ENCODE results near the gene LRRC26.

The LRRC26 gene

GRCh38 chr9:137168904-137169856 lies 671 bp downstream of the LRRC26 start:
- FAIRE-seq (no peak), DNase-seq (ENCODE audit: insufficient read length, low spot score) (peak; percentile 60)

- FAIRE-seq (no peak), DNase-seq (ENCODE audit: insufficient read length, low spot score) (no peak)
Observed at GRCh38 chr9:137168573-137168903, 1.3 kb downstream of the LRRC26 start.

- FAIRE-seq = no peak
- peak; percentile 46 for DNase-seq (ENCODE audit: insufficient read length, low spot score)
Observed at GRCh38 chr9:137167747-137168572, 1.9 kb downstream of the LRRC26 start.

- DNase-seq (ENCODE audit: insufficient read length, low spot score) (no peak), FAIRE-seq (no peak)
Observed at GRCh38 chr9:137167277-137167746, 2.5 kb downstream of the LRRC26 start.

- DNase-seq (ENCODE audit: insufficient read length, low spot score) = no peak
Observed at GRCh38 chr9:137166380-137167229, 3.2 kb downstream of the LRRC26 start.

GRCh38 chr9:137165250-137165836 lies 4.5 kb downstream of the LRRC26 start:
- no peak for DNase-seq (ENCODE audit: insufficient read length, low spot score)
- FAIRE-seq = no peak

More at GRCh38 chr9:137166380-137167229, 3.2 kb downstream of the LRRC26 start:
- no peak for FAIRE-seq

- DNase-seq (ENCODE audit: insufficient read length, low spot score) (no peak), FAIRE-seq (no peak)
Observed at GRCh38 chr9:137164370-137165249, 5.2 kb downstream of the LRRC26 start.

- DNase-seq (ENCODE audit: insufficient read length, low spot score) (no peak), FAIRE-seq (no peak)
Observed at GRCh38 chr9:137163805-137164204, 6.0 kb downstream of the LRRC26 start.

GRCh38 chr9:137163365-137163715 lies 6.5 kb downstream of the LRRC26 start:
- DNase-seq (ENCODE audit: insufficient read length, low spot score) (no peak), FAIRE-seq (no peak)

GRCh38 chr9:137162505-137163364 lies 7.1 kb downstream of the LRRC26 start:
- FAIRE-seq (no peak), DNase-seq (ENCODE audit: insufficient read length, low spot score) (no peak)

- DNase-seq (ENCODE audit: insufficient read length, low spot score) = no peak
- FAIRE-seq = no peak
Observed at GRCh38 chr9:137161558-137162486, 8.0 kb downstream of the LRRC26 start.

GRCh38 chr9:137160716-137161557 lies 8.9 kb downstream of the LRRC26 start:
- FAIRE-seq (no peak), DNase-seq (ENCODE audit: insufficient read length, low spot score) (no peak)

GRCh38 chr9:137160054-137160425 lies 9.8 kb downstream of the LRRC26 start:
- DNase-seq (ENCODE audit: insufficient read length, low spot score) (no peak), FAIRE-seq (no peak)

- no peak for FAIRE-seq
Observed at GRCh38 chr9:137159105-137160053, 10.5 kb downstream of the LRRC26 start.

GRCh38 chr9:137158625-137159024 lies 11.2 kb downstream of the LRRC26 start:
- DNase-seq (ENCODE audit: insufficient read length, low spot score) = no peak
- FAIRE-seq = no peak

More at GRCh38 chr9:137159105-137160053, 10.5 kb downstream of the LRRC26 start:
- DNase-seq (ENCODE audit: insufficient read length, low spot score) = no peak

Measured in HTR-8/SVneo (cell line).